Loucy (cell line): Measurements from ENCODE around the gene RNF126.

ENCODE experiments used
- CTCF ChIP-seq: fragments of 200-600 bp; sonication (generic); conservative IDR thresholded peaks from 2 replicates; pipeline ENCODE4 v1.5.1; 2014; ENCODE audit warnings: mild to moderate bottlenecking, antibody characterized with exemption, low read length
- EZH2phosphoT487 ChIP-seq: fragments of 200-600 bp; IDR thresholded peaks from 2 replicates; pipeline ENCODE4 v1.6.1; 2018; ENCODE audit warnings: antibody characterized with exemption, mild to moderate bottlenecking, moderate library complexity, borderline replicate concordance

DNA sequence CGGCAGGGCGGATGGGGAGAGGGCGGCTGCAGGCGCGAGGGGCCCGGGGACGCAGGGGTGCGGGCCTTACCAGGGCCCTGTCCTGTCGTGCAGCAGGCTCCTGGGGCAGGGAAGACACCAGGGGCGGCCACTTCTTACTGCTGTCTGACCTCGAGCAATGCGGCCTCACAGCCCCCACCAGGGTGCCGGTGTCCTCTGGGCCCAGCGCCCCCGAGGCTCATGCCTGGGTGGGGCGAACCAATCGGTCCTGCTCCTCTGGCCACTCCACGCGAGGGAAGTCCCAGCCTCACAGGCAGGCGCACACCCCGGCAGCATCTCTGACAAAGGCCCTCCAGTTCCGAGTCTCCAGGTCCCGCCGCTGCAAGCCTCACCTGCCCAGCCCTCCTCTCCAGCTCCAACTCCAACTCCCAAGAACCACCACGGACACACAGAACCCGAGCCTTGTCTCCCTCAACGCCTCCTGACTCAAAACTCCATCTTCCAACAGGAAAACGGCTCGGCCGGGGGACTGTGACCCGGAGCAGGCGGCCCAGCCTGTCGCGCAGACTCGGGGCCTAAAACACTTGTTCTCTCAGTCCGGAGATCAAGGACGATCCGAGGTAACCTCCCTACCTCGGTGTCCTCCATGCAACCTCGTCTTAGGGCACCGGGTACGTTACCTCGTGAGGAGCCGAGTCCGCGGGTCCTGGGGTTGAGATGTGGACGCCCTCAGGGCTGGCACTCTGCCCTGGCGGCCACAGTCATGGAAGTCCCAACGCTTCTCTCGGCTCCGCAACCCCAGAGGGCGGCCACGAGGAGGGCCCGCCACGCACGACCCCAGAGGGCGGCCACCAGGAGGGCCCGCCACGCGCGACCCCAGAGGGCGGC is 16.9 kb downstream of the RNF126 start:
- TF ChIP-seq CTCF, result no peak
- TF ChIP-seq EZH2phosphoT487, result no peak
